IMR-90 (cell line): Measurements from ENCODE around the gene TLR3. TPM values are rescaled to one million over a fixed set of nuclear protein-coding genes. Genes with fewer than 3 reads are reported as not detected.

ENCODE experiments used
- ATAC-seq: fragments of 200-7000 bp; cut with Tn5 transposase; 2 replicates; pipeline ENCODE4 v1.9.1; 2020; ENCODE audit warnings: low read depth, mild to moderate bottlenecking, moderate library complexity
- BruUV-seq: library from RNA; stranded (reverse); fragments of 400-500 nt; replicated peaks from 2 replicates; lab custom pipeline; 2021; lab: Mats Ljungman, UMichigan
- CTCF ChIA-PET: fragments of 300-600 bp; formaldehyde crosslinking; extraction: SDS; loops from one replicate; lab custom pipeline; 2021; ENCODE audit warnings: antibody characterized with exemption; lab: Yijun Ruan, JAX
- POLR2A ChIA-PET: fragments of 300-600 bp; sonication (Branson Sonifier 250); formaldehyde crosslinking; loops from one replicate; lab custom pipeline; 2022; ENCODE audit warnings: antibody characterized with exemption; ENCODE audit not compliant: unreplicated experiment; lab: Charles Lee
- DNase-seq: peaks from one replicate; pipeline ENCODE4 v3.0.0; 2013
- H2AFZ ChIP-seq: replicated peaks from 2 replicates; pipeline ENCODE3; 2013; ENCODE audit warnings: low read length, mild to moderate bottlenecking; ENCODE audit not compliant: poor library complexity
- H2AK5ac ChIP-seq: 2 replicates; pipeline ENCODE4 v1.6.1; 2013; ENCODE audit warnings: low read depth, low read length, inconsistent platforms
- H2AK9ac ChIP-seq: replicated peaks from 2 replicates; pipeline ENCODE3; 2013; ENCODE audit warnings: mild to moderate bottlenecking, low read depth, low read length, moderate library complexity; ENCODE audit not compliant: poor library complexity
- H2BK120ac ChIP-seq: 2 replicates; pipeline ENCODE4 v1.6.1; 2013; ENCODE audit warnings: low read depth, low read length, inconsistent platforms
- H2BK15ac ChIP-seq: 3 replicates; pipeline ENCODE4 v1.6.1; 2013; ENCODE audit warnings: low read depth, low read length, inconsistent platforms
- H2BK20ac ChIP-seq: 2 replicates; pipeline ENCODE4 v1.6.1; 2013; ENCODE audit warnings: low read depth, mild to moderate bottlenecking, inconsistent platforms, low read length, moderate library complexity
- H2BK5ac ChIP-seq: 2 replicates; pipeline ENCODE4 v1.6.1; 2013; ENCODE audit warnings: mild to moderate bottlenecking, low read depth, low read length, inconsistent platforms; ENCODE audit not compliant: poor library complexity, severe bottlenecking
- H3K14ac ChIP-seq: replicated peaks from 2 replicates; pipeline ENCODE4 v1.6.1; 2013; ENCODE audit warnings: low read depth, low read length, inconsistent platforms
- H3K18ac ChIP-seq: 2 replicates; pipeline ENCODE4 v1.6.1; 2013; ENCODE audit warnings: low read depth, low read length, control low read depth
- H3K23ac ChIP-seq: 2 replicates; pipeline ENCODE4 v1.6.1; 2013; ENCODE audit warnings: low read depth, low read length, inconsistent platforms
- H3K27ac ChIP-seq: 2 replicates; pipeline ENCODE4 v1.5.1; 2013; ENCODE audit warnings: mild to moderate bottlenecking, control low read depth, low read length; ENCODE audit not compliant: insufficient read depth
- H3K27me3 ChIP-seq: 2 replicates; pipeline ENCODE4 v1.6.1; 2013; ENCODE audit warnings: low read length; ENCODE audit not compliant: control insufficient read depth, insufficient read depth
- H3K36me3 ChIP-seq: 2 replicates; pipeline ENCODE4 v1.6.1; 2013; ENCODE audit warnings: low read length, mixed read lengths; ENCODE audit not compliant: control insufficient read depth, insufficient read depth
- H3K4ac ChIP-seq: 2 replicates; pipeline ENCODE4 v1.6.1; 2013; ENCODE audit warnings: low read depth, low read length, inconsistent platforms
- H3K4me1 ChIP-seq: 2 replicates; pipeline ENCODE4 v1.6.1; 2013; ENCODE audit warnings: low read length, mixed read lengths; ENCODE audit not compliant: control insufficient read depth, insufficient read depth
- H3K4me2 ChIP-seq: 2 replicates; pipeline ENCODE4 v1.6.1; 2013; ENCODE audit warnings: low read depth, mild to moderate bottlenecking, control low read depth, low read length, moderate library complexity
- H3K4me3 ChIP-seq: 2 replicates; pipeline ENCODE4 v1.5.1; 2013; ENCODE audit warnings: low read depth, mild to moderate bottlenecking, control low read depth, low read length, moderate library complexity; ENCODE audit not compliant: insufficient read depth
- H3K56ac ChIP-seq: 2 replicates; pipeline ENCODE4 v1.6.1; 2013; ENCODE audit warnings: low read length, inconsistent platforms; ENCODE audit not compliant: insufficient read depth; ENCODE audit errors: extremely low read depth
- H3K79me1 ChIP-seq, 2 experiments: 2 replicates each; pipeline ENCODE4 v1.6.1; 2013; ENCODE audit warnings: low read length in 2 of 2, inconsistent platforms in 1 of 2, low read depth in 1 of 2
- H3K9ac ChIP-seq: 2 replicates; pipeline ENCODE4 v1.6.1; 2013; ENCODE audit warnings: low read depth, low read length, control low read depth
- H3K9me1 ChIP-seq: 2 replicates; pipeline ENCODE4 v1.6.1; 2013; ENCODE audit warnings: low read length, inconsistent platforms; ENCODE audit not compliant: insufficient read depth
- H3K9me3 ChIP-seq: 2 replicates; pipeline ENCODE4 v1.6.1; 2013; ENCODE audit warnings: low read length; ENCODE audit not compliant: control insufficient read depth, insufficient read depth
- H4K20me1 ChIP-seq: 2 replicates; pipeline ENCODE4 v1.6.1; 2013; ENCODE audit warnings: low read length, inconsistent platforms; ENCODE audit not compliant: insufficient read depth
- H4K5ac ChIP-seq: 2 replicates; pipeline ENCODE4 v1.6.1; 2013; ENCODE audit warnings: mild to moderate bottlenecking, low read depth, low read length, control low read depth
- H4K8ac ChIP-seq, 2 experiments: 2 replicates each; pipeline ENCODE4 v1.6.1; 2013; ENCODE audit warnings: low read depth in 2 of 2, low read length in 2 of 2, control low read depth in 1 of 2, inconsistent platforms in 1 of 2
- H4K91ac ChIP-seq: 2 replicates; pipeline ENCODE4 v1.6.1; 2013; ENCODE audit warnings: low read depth, low read length, inconsistent platforms; ENCODE audit not compliant: insufficient read depth
- BHLHE40 ChIP-seq: fragments of 150-350 bp; IDR thresholded peaks from 2 replicates; pipeline ENCODE4 v1.6.1; 2016; ENCODE audit warnings: mild to moderate bottlenecking, low read depth, low read length
- CEBPB ChIP-seq: IDR thresholded peaks from 2 replicates; pipeline ENCODE4 v1.6.1; 2012; ENCODE audit warnings: low read depth, low read length, improper control_type of control experiment
- CHD1 ChIP-seq: IDR thresholded peaks from 2 replicates; pipeline ENCODE4 v1.6.1; 2012; ENCODE audit warnings: low read depth, low read length, improper control_type of control experiment
- CTCF ChIP-seq: conservative IDR thresholded peaks from 2 replicates; pipeline ENCODE4 v1.5.1; 2012; ENCODE audit warnings: mild to moderate bottlenecking, low read depth, low read length, improper control_type of control experiment
- ELK1 ChIP-seq: fragments of 150-350 bp; IDR thresholded peaks from 2 replicates; pipeline ENCODE4 v1.6.1; 2016; ENCODE audit warnings: low read depth, mild to moderate bottlenecking, low read length, moderate library complexity, borderline replicate concordance
- FOS ChIP-seq: fragments of 150-350 bp; IDR thresholded peaks from 2 replicates; pipeline ENCODE4 v1.6.1; 2016; ENCODE audit warnings: low read depth, low read length
- MAFK ChIP-seq: IDR thresholded peaks from 2 replicates; pipeline ENCODE4 v1.6.1; 2012; ENCODE audit warnings: low read depth, low read length, improper control_type of control experiment
- MAZ ChIP-seq: IDR thresholded peaks from 2 replicates; pipeline ENCODE4 v1.6.1; 2012; ENCODE audit warnings: low read depth, mild to moderate bottlenecking, low read length, improper control_type of control experiment, moderate library complexity, borderline replicate concordance
- MXI1 ChIP-seq: IDR thresholded peaks from 2 replicates; pipeline ENCODE4 v1.6.1; 2012; ENCODE audit warnings: low read depth, mild to moderate bottlenecking, low read length, moderate library complexity, borderline replicate concordance
- NFE2L2 ChIP-seq: fragments of 150-350 bp; IDR thresholded peaks from 2 replicates; pipeline ENCODE4 v1.6.1; 2016; ENCODE audit warnings: low read depth, mild to moderate bottlenecking, low read length
- POLR2A ChIP-seq: IDR thresholded peaks from 2 replicates; pipeline ENCODE4 v1.6.1; 2012; ENCODE audit warnings: mild to moderate bottlenecking, low read depth, low read length
- RAD21 ChIP-seq: IDR thresholded peaks from 2 replicates; pipeline ENCODE4 v1.6.1; 2012; ENCODE audit warnings: low read length, improper control_type of control experiment
- RCOR1 ChIP-seq: IDR thresholded peaks from 2 replicates; pipeline ENCODE4 v1.6.1; 2012; ENCODE audit warnings: mild to moderate bottlenecking, low read length, improper control_type of control experiment; ENCODE audit not compliant: insufficient replicate concordance
- RFX5 ChIP-seq: IDR thresholded peaks from 2 replicates; pipeline ENCODE4 v1.8.0; 2012; ENCODE audit warnings: low read depth, mild to moderate bottlenecking, low read length, moderate library complexity
- SMC3 ChIP-seq: fragments of 150-350 bp; IDR thresholded peaks from 2 replicates; pipeline ENCODE4 v1.6.1; 2016; ENCODE audit warnings: low read depth, mild to moderate bottlenecking, antibody characterized with exemption, low read length, moderate library complexity
- USF2 ChIP-seq: fragments of 150-350 bp; IDR thresholded peaks from 2 replicates; pipeline ENCODE4 v1.6.1; 2017; ENCODE audit warnings: mild to moderate bottlenecking, antibody characterized with exemption, low read length, low read depth
- WGBS, 2 experiments: methylation state at CpG; one replicate each; pipeline versions ENCODE4 v1.1.5 to v1.1.7; 2013; ENCODE audit warnings: missing lambda C conversion rate in 2 of 2; ENCODE audit not compliant: insufficient read length in 1 of 2; ENCODE audit errors: extremely low coverage in 2 of 2; 5-methylcytosine and 5-hydroxymethylcytosine counted together
- dilution Hi-C: fragments of 300-500 bp; cut with HindIII; formaldehyde crosslinking; loops from one replicate; pipeline ENCODE4 v1.14.3; 2018; ENCODE audit warnings: low sequenced_read_pairs; ENCODE audit not compliant: unreplicated experiment
- in situ Hi-C: fragments of 300-500 bp; cut with MboI; formaldehyde crosslinking; loops from 3 replicates; pipeline ENCODE4 v1.14.3; 2019; ENCODE audit warnings: low sequenced_read_pairs, inconsistent platforms, mixed read lengths
- intact Hi-C: fragments of 100-400 bp; cut with micrococcal nuclease; formaldehyde crosslinking; loops from 2 replicates; pipeline ENCODE4 v1.10.0; 2022
- polyA plus RNA-seq, 3 experiments: library from polyadenylated mRNA; depleted of rRNA; stranded (reverse); fragments of >200 nt; gene quantifications; 2 replicates each; pipeline ENCODE4 v1.2.3, GENCODE V29; 2012; ENCODE audit warnings: low replicate concordance in 1 of 3
- total RNA-seq: library from RNA; depleted of rRNA; stranded (reverse); fragments of >200 nt; gene quantifications from 2 replicates; pipeline ENCODE4 v1.2.3, GENCODE V29; 2012

Gene TLR3
- total and polyA plus RNA-seq, 2 of the 4 experiments (the other 2 are of a cell fraction), result 0.12 to 0.36 TPM

GRCh38 chr4:186027405-186027804 lies 41.6 kb upstream of the TLR3 start:
- no peak overlapping the region for H2AK5ac ChIP-seq
- intact Hi-C loops, result no loop called here
- WGBS, 2 experiments, result no CpG with 5 or more reads among the region's 5 CpGs

More at GRCh38 chr4:186027405-186027804, 41.6 kb upstream of the TLR3 start:
- no TSS peak for BruUV-seq
- ATAC-seq (no peak), DNase-seq (no peak)
- H3K36me3 ChIP-seq, result no peaks in the 10 kb centered on the region
- in situ Hi-C loops, result loop anchor here (5.0 to 25.0 kb wide), 3 partner anchors 375 to 840 kb away; no protein-coding TSS in a partner anchor
- H3K27ac ChIP-seq, result no peak overlapping the region
- no peak overlapping the region for H4K5ac ChIP-seq
- no peak overlapping the region for H3K4me3 ChIP-seq
- H3K27me3 ChIP-seq, result peaks cover 28% of the 10 kb centered on the region
- peaks cover 5% of the 10 kb centered on the region; the same call in 1 of the 2 replicates for H3K9me3 ChIP-seq
- H2BK15ac ChIP-seq, result no peak overlapping the region
- H3K18ac ChIP-seq, result no peak overlapping the region
- H3K4ac ChIP-seq, result no peak overlapping the region
- H3K9ac ChIP-seq, result no peak overlapping the region
- CTCF ChIA-PET, result interaction anchor here (0.7 kb wide), 1 partner anchor 11 kb away, joined by 3 read pairs; no protein-coding TSS in a partner anchor
- H2BK5ac ChIP-seq, result no peak overlapping the region
- H3K9me1 ChIP-seq, result no peaks in the 10 kb centered on the region
- no peak overlapping the region for H3K23ac ChIP-seq
- no peaks in the 10 kb centered on the region for H3K79me1 ChIP-seq
- H4K20me1 ChIP-seq, result no peaks in the 10 kb centered on the region
- H3K56ac ChIP-seq, result no peak overlapping the region
- dilution Hi-C loops, result no loop called here
- H3K4me2 ChIP-seq, result no peak overlapping the region
- no peak overlapping the region for H2BK20ac ChIP-seq
- H3K14ac ChIP-seq, result no peak overlapping the region
- H2AFZ ChIP-seq, result no peak overlapping the region
- no peak overlapping the region for H2BK120ac ChIP-seq
- no peaks in the 10 kb centered on the region for H3K4me1 ChIP-seq
- no peak overlapping the region for H4K8ac ChIP-seq
- no peak overlapping the region for H4K91ac ChIP-seq
- POLR2A ChIA-PET, result no interaction called here
- H2AK9ac ChIP-seq, result no peak overlapping the region
- TF ChIP-seq CHD1 (no peak), POLR2A (no peak), SMC3 (no peak), ELK1 (no peak), RAD21 (no peak), BHLHE40 (no peak), NFE2L2 (no peak), USF2 (no peak), CEBPB (no peak), CTCF (no peak), MAZ (no peak), FOS (no peak), RFX5 (no peak), RCOR1 (no peak), MXI1 (no peak), MAFK (no peak)
